ENCODE results near the gene OXER1.
"Not testable (repeated sequence)": the region's sequence is repeated elsewhere in the genome, so short reads cannot be mapped to it uniquely, and the experiment has no call there.

The OXER1 gene

GRCh38 chr2:42744545-42745082, 19.3 kb downstream of the OXER1 start:
- DNase-seq, result no peak

GRCh38 chr2:42743659-42743990, 20.3 kb downstream of the OXER1 start:
- no peak for DNase-seq

GRCh38 chr2:42742740-42743658, 20.9 kb downstream of the OXER1 start:
- DNase-seq, result no peak

DNA sequence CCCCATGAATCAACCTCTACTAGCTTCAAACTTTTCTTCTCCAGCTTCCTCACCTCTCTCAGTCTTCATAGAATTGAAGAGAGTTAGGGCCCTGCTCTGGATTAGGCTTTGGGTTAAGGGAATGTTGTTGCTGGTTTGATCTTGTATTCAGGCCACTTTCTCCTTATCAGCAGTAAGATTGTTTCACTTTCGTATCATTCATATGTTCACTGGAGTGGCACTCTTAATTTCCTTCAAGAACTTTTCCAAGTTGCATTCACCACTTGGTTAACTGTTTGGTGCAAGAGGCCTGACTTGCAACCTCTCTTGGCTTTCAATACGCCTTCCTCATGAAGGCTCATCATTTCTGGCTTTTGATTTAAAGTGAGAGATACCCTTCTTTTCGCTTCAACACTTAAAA, 22.8 kb downstream of the OXER1 start:
- no peak for DNase-seq

DNA sequence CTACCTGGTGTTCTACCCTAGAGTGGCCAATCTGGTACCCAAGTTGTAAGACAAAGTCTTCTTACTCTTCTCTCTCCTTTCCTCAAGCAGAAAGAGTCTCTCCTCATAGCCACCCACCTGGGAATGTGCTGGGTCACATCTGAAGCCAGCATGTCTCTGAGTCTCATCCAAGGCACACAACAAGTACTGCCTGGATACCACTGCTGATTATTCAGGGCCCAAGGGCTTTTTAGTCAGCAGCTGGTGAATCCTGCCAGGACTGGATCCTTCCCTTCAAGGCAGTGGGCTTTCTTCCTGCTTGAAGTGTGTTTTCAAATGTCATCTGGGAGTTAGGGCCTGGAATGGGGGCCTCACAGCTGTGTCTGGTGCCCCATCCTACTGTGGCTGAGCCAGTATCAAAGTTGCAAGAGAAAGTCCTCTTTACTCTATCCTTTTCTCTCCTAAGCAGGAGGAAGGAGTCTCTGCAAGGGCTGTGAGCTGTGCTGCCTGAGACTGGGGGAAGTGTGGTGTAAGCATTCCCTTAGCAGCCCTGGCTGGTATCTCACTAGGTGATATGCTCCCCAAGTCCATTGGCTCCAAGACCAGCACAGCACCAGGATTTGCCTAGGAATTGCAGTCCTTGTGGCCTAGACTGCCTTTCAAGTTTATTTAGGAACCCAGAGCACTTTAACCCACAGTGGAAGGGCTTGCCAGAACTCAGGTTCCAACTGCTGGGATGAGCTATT, 27.2 kb downstream of the OXER1 start:
- DNase-seq, result no peak

DNA sequence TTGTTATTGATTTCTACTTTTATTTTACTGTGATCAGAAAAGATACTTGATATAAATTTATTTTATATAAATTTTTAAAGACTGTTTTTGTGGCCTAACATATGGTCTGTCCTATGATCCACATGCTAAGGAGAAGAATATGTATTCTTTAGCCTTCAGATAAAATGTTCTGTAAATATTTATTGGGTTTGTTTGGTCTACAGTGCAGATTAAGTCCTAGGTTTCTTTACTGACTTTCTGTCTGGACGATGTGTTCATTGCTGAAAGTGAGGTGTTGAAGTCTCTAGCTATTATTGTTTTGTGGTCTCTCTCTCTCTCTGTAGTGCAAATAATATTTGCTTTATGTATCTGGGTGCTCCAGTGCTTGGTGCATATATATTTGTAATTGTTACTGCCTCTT, 30.1 kb downstream of the OXER1 start:
- no peak for DNase-seq

GRCh38 chr2:42731316-42731715, 32.6 kb downstream of the OXER1 start:
- not testable (repeated sequence) for DNase-seq

- DNase-seq, result no peak
These were observed 37.3 kb downstream of the OXER1 start for GRCh38 chr2:42726680-42727079.

DNA sequence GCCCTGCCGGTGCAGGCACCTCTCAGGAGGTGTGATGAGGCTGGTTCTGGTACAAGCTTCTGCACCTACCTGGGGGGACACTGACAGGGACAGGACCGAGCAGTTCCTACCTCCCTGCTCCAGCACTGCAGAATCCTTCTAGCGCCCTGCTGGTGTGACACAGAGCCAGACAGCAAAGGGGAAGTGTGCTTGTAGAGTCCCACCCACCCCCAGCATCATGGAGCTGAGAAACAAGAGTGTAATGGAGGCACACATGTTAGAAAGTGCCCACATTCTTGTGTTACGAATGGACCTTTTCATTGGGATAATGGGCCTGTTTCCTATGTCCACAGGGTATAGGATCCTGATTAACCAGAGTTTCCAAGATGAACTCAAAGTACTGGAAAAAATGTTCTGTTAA, 38.3 kb downstream of the OXER1 start:
- DNase-seq, result no peak

- DNase-seq, result no peak
These were observed 39.0 kb downstream of the OXER1 start for GRCh38 chr2:42724886-42725285.

- no peak for DNase-seq
These were observed 40.5 kb downstream of the OXER1 start for GRCh38 chr2:42723465-42723864.

DNA sequence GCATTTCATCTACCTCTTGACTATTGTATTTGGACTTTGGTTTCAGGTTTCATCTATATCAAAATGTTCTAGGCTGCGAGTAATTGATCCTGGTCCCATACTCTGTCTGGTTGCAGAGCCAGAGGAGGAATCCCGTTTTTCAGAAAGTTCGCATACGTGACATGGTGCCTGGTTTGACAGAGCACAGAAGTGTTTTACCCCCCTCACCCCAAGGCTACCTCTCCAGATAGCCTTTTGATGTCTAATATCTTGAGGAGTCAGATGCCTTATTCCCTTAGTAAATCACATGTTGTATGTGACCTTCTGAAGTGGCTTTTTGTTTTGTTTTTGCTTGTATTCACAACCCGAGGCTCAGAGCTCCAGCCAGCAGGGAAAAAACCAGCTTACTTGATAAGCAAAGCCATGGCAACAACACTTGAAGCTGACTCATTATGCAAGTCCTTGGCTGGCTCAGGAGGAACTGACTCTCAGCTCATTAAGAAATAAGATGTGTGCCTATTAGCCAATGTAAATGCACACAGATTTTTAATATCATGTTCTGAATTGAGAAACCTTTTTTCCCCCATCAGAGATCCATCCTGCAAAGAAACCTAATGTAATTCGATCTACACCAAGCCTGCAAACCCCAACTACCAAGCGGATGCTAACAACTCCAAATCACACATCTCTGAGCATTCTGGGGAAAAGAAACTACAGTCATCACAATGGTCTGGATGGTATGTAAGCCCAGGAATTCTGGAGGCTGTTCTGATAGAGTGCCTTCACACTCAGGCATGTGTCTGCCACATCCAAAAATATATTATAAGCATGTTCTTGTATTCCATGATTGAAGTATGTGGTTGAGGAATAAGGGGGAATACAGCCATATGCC, 41.4 kb downstream of the OXER1 start:
- DNase-seq, result peak; percentile 10

GRCh38 chr2:42721898-42722297, 42.0 kb downstream of the OXER1 start:
- no peak for DNase-seq

DNA sequence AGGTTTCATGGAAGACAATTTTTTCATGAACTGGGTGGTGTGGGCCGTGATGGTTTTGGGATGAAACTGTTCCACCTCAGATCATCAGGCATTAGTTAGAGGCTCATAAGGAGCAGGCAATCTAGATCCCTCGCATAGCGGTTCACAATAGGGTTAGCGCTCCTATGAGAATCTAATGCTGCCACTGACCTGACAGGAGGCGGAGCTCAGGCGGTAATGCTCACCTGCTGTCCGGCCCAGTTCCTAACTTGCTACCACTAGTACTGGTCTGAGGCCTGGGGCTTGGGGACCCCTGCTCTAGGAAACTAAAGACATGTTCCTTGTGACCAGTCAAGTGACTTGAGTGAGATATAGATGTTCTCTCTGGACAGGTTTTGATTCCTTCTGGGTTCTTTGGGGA, 49.2 kb downstream of the OXER1 start:
- no peak for DNase-seq

DNA sequence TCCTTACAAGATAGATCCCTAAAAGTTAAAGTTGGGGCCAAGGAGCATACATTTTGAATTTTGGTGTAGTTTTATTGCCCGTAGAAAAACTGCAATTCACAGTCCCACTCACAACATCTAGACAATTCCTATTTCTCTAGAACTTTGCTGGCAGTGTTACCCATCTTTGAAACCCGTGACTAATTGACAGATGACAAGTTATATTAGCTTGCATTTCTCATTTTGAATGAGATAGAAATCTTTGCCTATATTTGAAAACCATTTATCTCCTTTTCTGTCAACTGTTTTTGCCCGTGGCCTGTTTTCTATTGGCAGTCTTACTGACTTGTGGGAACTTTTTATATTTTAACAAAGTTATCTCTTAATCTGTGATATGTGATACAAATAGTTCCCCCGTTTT, 50.0 kb downstream of the OXER1 start:
- no peak for DNase-seq

DNA sequence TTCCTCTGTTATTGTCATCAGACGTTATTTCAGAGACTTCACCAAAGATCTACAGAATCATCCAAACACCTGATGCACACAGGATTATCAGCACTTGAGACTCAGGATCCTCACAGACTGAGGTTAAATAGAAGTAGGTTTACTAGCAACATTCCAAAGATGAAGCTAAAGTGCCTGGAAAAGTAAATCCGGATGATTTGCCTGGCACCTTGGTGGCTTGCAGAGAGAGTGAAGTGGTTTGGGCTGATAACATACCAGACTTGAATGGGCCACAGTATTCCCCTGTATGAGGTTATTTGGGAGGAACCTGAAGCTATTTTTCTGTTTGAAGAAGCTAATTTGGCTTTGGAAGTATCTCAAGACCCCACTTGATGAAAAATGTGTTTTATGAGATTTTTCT, 51.0 kb downstream of the OXER1 start:
- DNase-seq, result no peak
